HCT116 (cell line): ENCODE results near the gene PRMT7.

ENCODE experiments used
- CTCF ChIP-seq, 3 experiments: fragments of 200-600 bp in 1 of 3; sonication (generic) in 1 of 3; IDR thresholded peaks in 2 of 3; conservative IDR thresholded peaks in 1 of 3; 2 replicates each; pipeline ENCODE4 v1.5.1; 2012 to 2017; ENCODE audit warnings: low read depth in 2 of 3, low read length in 2 of 3, antibody characterized with exemption in 1 of 3, borderline replicate concordance in 1 of 3, control low read depth in 1 of 3, mild to moderate bottlenecking in 1 of 3, mixed read lengths in 1 of 3, mixed run types in 1 of 3, moderate library complexity in 1 of 3; ENCODE audit not compliant: insufficient read depth in 1 of 3
- EZH2 ChIP-seq: fragments of 200-600 bp; sonication (generic); IDR thresholded peaks from 2 replicates; pipeline ENCODE4 v1.6.1; 2017; ENCODE audit warnings: antibody characterized with exemption, mixed run types
- YY1 ChIP-seq: IDR thresholded peaks from 2 replicates; pipeline ENCODE4 v1.6.1; 2011; ENCODE audit warnings: low read length, low read depth, moderate library complexity, mild to moderate bottlenecking; ENCODE audit not compliant: insufficient replicate concordance; ENCODE audit errors: extremely low read depth

GRCh38 chr16:68393333-68393732 lies 82.5 kb downstream of the PRMT7 start:
- TF ChIP-seq YY1 (no peak), CTCF (IDR thresholded peaks at IDR 0.05 in 2 of 3, conservative IDR thresholded peaks at IDR 0.05 in 1 of 3; ENCODE audit: borderline replicate concordance in 1 of 3, insufficient read depth in 1 of 3, low read depth in 2 of 3, low read length in 2 of 3) (no peak), EZH2 (no peak)
